Left ventricle myocardium inferior (tissue), 1 donor: Measurements from ENCODE around the gene NIPSNAP3A. TPM values are rescaled to one million over a fixed set of nuclear protein-coding genes. Genes with fewer than 3 reads are reported as not detected.

Experiments
- DNase-seq: peaks from one replicate; pipeline ENCODE4 v3.0.0-alpha.2; 2020
- H3K27ac ChIP-seq: fragments of 200-600 bp; replicated peaks from 2 replicates; pipeline ENCODE4 v1.8.0; 2021
- H3K27me3 ChIP-seq: fragments of 200-600 bp; 2 replicates; pipeline ENCODE4 v1.8.0; 2021; ENCODE audit warnings: low read depth
- H3K36me3 ChIP-seq: fragments of 200-600 bp; 2 replicates; pipeline ENCODE4 v1.8.0; 2021
- H3K4me1 ChIP-seq: fragments of 200-600 bp; 2 replicates; pipeline ENCODE4 v1.8.0; 2021
- H3K4me3 ChIP-seq: fragments of 200-600 bp; 2 replicates; pipeline ENCODE4 v1.8.0; 2021; ENCODE audit warnings: mild to moderate bottlenecking, moderate library complexity
- H3K9me3 ChIP-seq: fragments of 200-600 bp; replicated peaks from 2 replicates; pipeline ENCODE4 v1.8.0; 2021
- CTCF ChIP-seq: fragments of 200-600 bp; IDR thresholded peaks from 2 replicates; pipeline ENCODE4 v1.8.0; 2021; ENCODE audit warnings: antibody characterized with exemption, mild to moderate bottlenecking, borderline replicate concordance
- intact Hi-C: fragments of 100-400 bp; cut with micrococcal nuclease; formaldehyde crosslinking; loops from one replicate; pipeline ENCODE4 v1.11.0; 2022
- total RNA-seq: library from RNA; stranded (reverse); fragmentation: NEBNext Ultra II Directional; extraction: Animal tissue kit (Norgen Biotek cat#: 25700); gene quantifications from one replicate; pipeline ENCODE4 v1.2.1, GENCODE V29; 2021
- donor health status: DM: no; HTN: yes; CAD: no; lungs with severe emphysema.

The NIPSNAP3A gene
- total RNA-seq, 1 donor from 2014 or later: 25.3 TPM

GRCh38 chr9:104795857-104796256, 48.4 kb downstream of the NIPSNAP3A start:
- Histone ChIP-seq H3K27ac (no peak overlapping the region), H3K27me3 (no peaks in the 10 kb centered on the region), H3K36me3 (peaks cover 97% of the 10 kb centered on the region), H3K4me3 (no peak overlapping the region), H3K4me1 (peaks cover 4% of the 10 kb centered on the region), H3K9me3 (no peaks in the 10 kb centered on the region)
- intact Hi-C loops: no loop called here
- DNase-seq: no peak
- TF ChIP-seq CTCF: no peak

GRCh38 chr9:104798209-104798995, 50.9 kb downstream of the NIPSNAP3A start:
- Histone ChIP-seq H3K27me3 (no peaks in the 10 kb centered on the region), H3K4me1 (peaks cover 4% of the 10 kb centered on the region), H3K36me3 (peaks cover 96% of the 10 kb centered on the region), H3K4me3 (no peak overlapping the region), H3K27ac (no peak overlapping the region), H3K9me3 (no peaks in the 10 kb centered on the region)
- DNase-seq: no peak
- intact Hi-C loops: no loop called here
- TF ChIP-seq CTCF: no peak

DNA sequence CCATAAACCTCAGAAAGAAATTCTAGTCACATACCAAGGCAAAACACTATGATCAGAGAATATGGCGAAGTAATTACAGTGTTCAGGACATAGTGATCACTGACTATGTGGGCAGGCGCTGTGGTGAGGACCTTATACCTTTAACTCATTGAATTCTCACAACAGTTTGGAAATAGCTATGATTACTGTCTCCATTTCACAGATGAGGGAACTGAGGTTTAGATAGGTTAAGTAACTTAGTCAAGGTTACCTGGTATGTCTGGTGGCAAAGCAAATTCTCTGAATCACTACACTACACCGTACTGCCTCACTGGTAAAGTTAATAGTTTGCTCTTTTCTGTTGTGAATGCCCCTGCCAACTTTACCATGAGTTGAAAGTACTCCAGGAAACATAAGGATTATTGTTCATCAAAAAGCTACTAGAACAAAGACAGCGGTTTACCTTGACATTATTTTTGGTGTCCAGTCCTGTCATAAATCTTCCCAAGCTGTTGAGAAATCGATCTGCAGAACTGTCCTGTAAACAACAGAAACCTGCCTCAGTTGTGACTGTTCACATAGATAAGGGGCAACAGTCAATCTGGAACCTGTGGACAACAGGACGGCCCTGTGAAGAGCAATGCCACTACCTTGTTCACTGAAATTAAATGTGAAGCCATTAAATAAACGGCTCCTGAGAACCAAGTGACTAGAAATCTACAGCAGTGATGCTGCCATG, 52.7 kb downstream of the NIPSNAP3A start:
- Histone ChIP-seq H3K4me3 (no peak overlapping the region), H3K4me1 (peaks cover 4% of the 10 kb centered on the region), H3K9me3 (no peaks in the 10 kb centered on the region), H3K36me3 (peaks cover 96% of the 10 kb centered on the region), H3K27ac (no peak overlapping the region), H3K27me3 (no peaks in the 10 kb centered on the region)
- intact Hi-C loops: no loop called here
- no peak for DNase-seq
- TF ChIP-seq CTCF: no peak

GRCh38 chr9:104802110-104802509, 54.6 kb downstream of the NIPSNAP3A start:
- Histone ChIP-seq H3K27me3 (no peaks in the 10 kb centered on the region), H3K27ac (no peak overlapping the region), H3K9me3 (no peaks in the 10 kb centered on the region), H3K4me3 (no peak overlapping the region), H3K36me3 (peaks cover 97% of the 10 kb centered on the region), H3K4me1 (peaks cover 4% of the 10 kb centered on the region)
- no peak for TF ChIP-seq CTCF
- DNase-seq: no peak
- intact Hi-C loops: no loop called here

GRCh38 chr9:104802906-104803305, 55.4 kb downstream of the NIPSNAP3A start:
- H3K27me3 ChIP-seq: no peaks in the 10 kb centered on the region
- peaks cover 93% of the 10 kb centered on the region for H3K36me3 ChIP-seq
- no peak for DNase-seq
- H3K4me1 ChIP-seq: peaks cover 4% of the 10 kb centered on the region
- H3K27ac ChIP-seq: no peak overlapping the region
- H3K4me3 ChIP-seq: no peak overlapping the region
- TF ChIP-seq CTCF: no peak
- H3K9me3 ChIP-seq: no peaks in the 10 kb centered on the region
- intact Hi-C loops: no loop called here
